ENCODE data around the gene GSTM2. TPM values are rescaled to one million over a fixed set of nuclear protein-coding genes. Genes with fewer than 3 reads are reported as not detected.

The GSTM2 gene
- total RNA-seq, 1 experiment from 2014 or later, result 14.9 TPM

DNA sequence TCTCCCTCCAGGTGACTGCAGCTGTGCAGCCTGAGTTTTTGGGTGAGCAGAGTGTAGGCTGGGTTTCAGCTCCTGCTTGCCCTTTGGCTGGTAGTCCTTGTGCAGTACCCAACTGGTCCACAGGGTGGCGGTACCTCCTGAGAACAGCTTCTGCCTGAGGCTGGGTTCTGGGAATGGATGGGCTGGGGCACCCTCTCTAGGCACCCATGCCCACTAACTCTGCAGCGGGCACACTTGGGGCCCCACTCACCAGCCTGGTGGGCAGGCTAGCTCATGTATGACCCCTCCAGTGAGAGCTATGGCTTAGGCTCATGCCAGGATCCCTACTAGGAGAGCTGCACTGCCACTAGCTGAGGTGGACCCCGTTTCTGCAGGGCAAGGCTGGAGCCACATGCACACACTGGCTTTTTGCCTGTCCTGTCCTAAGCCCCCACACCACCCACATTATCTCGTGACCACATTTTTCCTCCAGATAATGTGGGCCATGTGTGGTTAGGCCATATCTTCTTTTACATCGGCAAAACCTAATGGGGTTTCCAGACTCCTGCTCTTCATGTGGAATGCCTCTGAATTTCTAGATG is 27.5 kb upstream of the GSTM2 start:
- peaks cover 26 to 33% of the 10 kb centered on the region in 2 experiments for H3K4me1 Mint-ChIP-seq
- Histone ChIP-seq H3K27ac (ENCODE audit: insufficient read length, low read depth, low read length) (no peak overlapping the region), H4K91ac (ENCODE audit: insufficient read length, low read depth, low read length) (no peak overlapping the region), H3K79me1 (ENCODE audit: insufficient read depth, low read depth, low read length, poor library complexity, severe bottlenecking) (no peaks in the 10 kb centered on the region), H2BK12ac (ENCODE audit: insufficient read length, low read depth, low read length) (no peak overlapping the region), H4K20me1 (ENCODE audit: control insufficient read depth, insufficient read depth, insufficient read length) (no peaks in the 10 kb centered on the region), H3K4me2 (ENCODE audit: insufficient read depth, insufficient read length, low read length) (no peak overlapping the region), H3K9ac (ENCODE audit: extremely low read depth, insufficient read length, low read length) (no peak overlapping the region), H3K23me2 (ENCODE audit: insufficient read length, low read depth, low read length, poor library complexity, severe bottlenecking) (no peaks in the 10 kb centered on the region), H3K4ac (ENCODE audit: low read depth, low read length) (no peak overlapping the region), H3K9me3 (ENCODE audit: control insufficient read depth, low read depth, low read length) (no peaks in the 10 kb centered on the region), H3K56ac (ENCODE audit: insufficient read length, low read depth, low read length) (no peak overlapping the region), H3K79me2 (ENCODE audit: insufficient read depth, low read length) (no peaks in the 10 kb centered on the region), H2BK15ac (ENCODE audit: low read depth, low read length) (no peak overlapping the region), H3T11ph (ENCODE audit: low read length) (no peak overlapping the region), H3K23ac (ENCODE audit: insufficient read length, low read depth, low read length) (no peak overlapping the region), H2BK5ac (ENCODE audit: insufficient read length, low read length) (no peak overlapping the region), H2AK5ac (ENCODE audit: insufficient read length, low read length) (no peak overlapping the region), H3K4me1 (ENCODE audit: insufficient read depth, low read length) (peaks cover 7% of the 10 kb centered on the region; the same call in 1 of the 2 replicates), H2BK120ac (ENCODE audit: low read depth, low read length, poor library complexity, severe bottlenecking) (no peak overlapping the region), H3K14ac (ENCODE audit: insufficient read depth, low read length) (no peak overlapping the region), H3K27me3 (ENCODE audit: insufficient read depth, low read length) (no peaks in the 10 kb centered on the region), H4K8ac (replicated peaks; ENCODE audit: insufficient read length, low read depth, low read length) (no peak overlapping the region), H2BK20ac (ENCODE audit: low read depth, low read length, poor library complexity, severe bottlenecking) (no peak overlapping the region), H3K18ac (ENCODE audit: insufficient read length, low read depth, low read length) (no peak overlapping the region), H2AFZ (ENCODE audit: low read length) (no peak overlapping the region), H4K5ac (ENCODE audit: insufficient read length, low read depth, low read length) (no peak overlapping the region)
- H3K27me3 Mint-ChIP-seq (ENCODE audit: low read depth), result peaks cover 11% of the 10 kb centered on the region
- TF ChIP-seq, protein P1, sequence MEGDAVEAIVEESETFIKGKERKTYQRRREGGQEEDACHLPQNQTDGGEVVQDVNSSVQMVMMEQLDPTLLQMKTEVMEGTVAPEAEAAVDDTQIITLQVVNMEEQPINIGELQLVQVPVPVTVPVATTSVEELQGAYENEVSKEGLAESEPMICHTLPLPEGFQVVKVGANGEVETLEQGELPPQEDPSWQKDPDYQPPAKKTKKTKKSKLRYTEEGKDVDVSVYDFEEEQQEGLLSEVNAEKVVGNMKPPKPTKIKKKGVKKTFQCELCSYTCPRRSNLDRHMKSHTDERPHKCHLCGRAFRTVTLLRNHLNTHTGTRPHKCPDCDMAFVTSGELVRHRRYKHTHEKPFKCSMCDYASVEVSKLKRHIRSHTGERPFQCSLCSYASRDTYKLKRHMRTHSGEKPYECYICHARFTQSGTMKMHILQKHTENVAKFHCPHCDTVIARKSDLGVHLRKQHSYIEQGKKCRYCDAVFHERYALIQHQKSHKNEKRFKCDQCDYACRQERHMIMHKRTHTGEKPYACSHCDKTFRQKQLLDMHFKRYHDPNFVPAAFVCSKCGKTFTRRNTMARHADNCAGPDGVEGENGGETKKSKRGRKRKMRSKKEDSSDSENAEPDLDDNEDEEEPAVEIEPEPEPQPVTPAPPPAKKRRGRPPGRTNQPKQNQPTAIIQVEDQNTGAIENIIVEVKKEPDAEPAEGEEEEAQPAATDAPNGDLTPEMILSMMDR (conservative IDR thresholded peaks at IDR 0.05), result peak; percentile 93
- no CpG with 5 or more reads among the region's 5 CpGs for WGBS (ENCODE audit: extremely low coverage, insufficient read length, low lambda C conversion rate)
- H3K27ac Mint-ChIP-seq, result peak overlapping the region in 1 of 3 experiments; percentile 60; a peak in 1 of 7 replicates
- DNase-seq, result peak; percentile 88
- H3K4me3 Mint-ChIP-seq, result no peak overlapping the region
- H3K36me3 Mint-ChIP-seq (ENCODE audit: insufficient read depth in 1 of 3, low read depth in 3 of 3), result no peaks in the 10 kb centered on the region; a peak in 1 of 7 replicates
- peaks cover 0 to 1% of the 10 kb centered on the region in 2 experiments; a peak in 1 of 5 replicates for H3K9me3 Mint-ChIP-seq
